IMR-90 (cell line): ENCODE data around the gene MGAT5. TPM values are rescaled to one million over a fixed set of nuclear protein-coding genes. Genes with fewer than 3 reads are reported as not detected.

Source experiments
- ATAC-seq: fragments of 200-7000 bp; cut with Tn5 transposase; 2 replicates; pipeline ENCODE4 v1.9.1; 2020; ENCODE audit warnings: low read depth, mild to moderate bottlenecking, moderate library complexity
- BruUV-seq: library from RNA; stranded (reverse); fragments of 400-500 nt; replicated peaks from 2 replicates; lab custom pipeline; 2021; lab: Mats Ljungman, UMichigan
- CTCF ChIA-PET: fragments of 300-600 bp; formaldehyde crosslinking; extraction: SDS; loops from one replicate; lab custom pipeline; 2021; ENCODE audit warnings: antibody characterized with exemption; lab: Yijun Ruan, JAX
- POLR2A ChIA-PET: fragments of 300-600 bp; sonication (Branson Sonifier 250); formaldehyde crosslinking; loops from one replicate; lab custom pipeline; 2022; ENCODE audit warnings: antibody characterized with exemption; ENCODE audit not compliant: unreplicated experiment; lab: Charles Lee
- DNase-seq: peaks from one replicate; pipeline ENCODE4 v3.0.0; 2013
- H2AFZ ChIP-seq: replicated peaks from 2 replicates; pipeline ENCODE3; 2013; ENCODE audit warnings: low read length, mild to moderate bottlenecking; ENCODE audit not compliant: poor library complexity
- H2AK5ac ChIP-seq: 2 replicates; pipeline ENCODE4 v1.6.1; 2013; ENCODE audit warnings: low read depth, low read length, inconsistent platforms
- H2AK9ac ChIP-seq: replicated peaks from 2 replicates; pipeline ENCODE3; 2013; ENCODE audit warnings: mild to moderate bottlenecking, low read depth, low read length, moderate library complexity; ENCODE audit not compliant: poor library complexity
- H2BK120ac ChIP-seq: 2 replicates; pipeline ENCODE4 v1.6.1; 2013; ENCODE audit warnings: low read depth, low read length, inconsistent platforms
- H2BK15ac ChIP-seq: 3 replicates; pipeline ENCODE4 v1.6.1; 2013; ENCODE audit warnings: low read depth, low read length, inconsistent platforms
- H2BK20ac ChIP-seq: 2 replicates; pipeline ENCODE4 v1.6.1; 2013; ENCODE audit warnings: low read depth, mild to moderate bottlenecking, inconsistent platforms, low read length, moderate library complexity
- H2BK5ac ChIP-seq: 2 replicates; pipeline ENCODE4 v1.6.1; 2013; ENCODE audit warnings: mild to moderate bottlenecking, low read depth, low read length, inconsistent platforms; ENCODE audit not compliant: poor library complexity, severe bottlenecking
- H3K14ac ChIP-seq: replicated peaks from 2 replicates; pipeline ENCODE4 v1.6.1; 2013; ENCODE audit warnings: low read depth, low read length, inconsistent platforms
- H3K18ac ChIP-seq: 2 replicates; pipeline ENCODE4 v1.6.1; 2013; ENCODE audit warnings: low read depth, low read length, control low read depth
- H3K23ac ChIP-seq: 2 replicates; pipeline ENCODE4 v1.6.1; 2013; ENCODE audit warnings: low read depth, low read length, inconsistent platforms
- H3K27ac ChIP-seq: 2 replicates; pipeline ENCODE4 v1.5.1; 2013; ENCODE audit warnings: mild to moderate bottlenecking, control low read depth, low read length; ENCODE audit not compliant: insufficient read depth
- H3K27me3 ChIP-seq: 2 replicates; pipeline ENCODE4 v1.6.1; 2013; ENCODE audit warnings: low read length; ENCODE audit not compliant: control insufficient read depth, insufficient read depth
- H3K36me3 ChIP-seq: 2 replicates; pipeline ENCODE4 v1.6.1; 2013; ENCODE audit warnings: low read length, mixed read lengths; ENCODE audit not compliant: control insufficient read depth, insufficient read depth
- H3K4ac ChIP-seq: 2 replicates; pipeline ENCODE4 v1.6.1; 2013; ENCODE audit warnings: low read depth, low read length, inconsistent platforms
- H3K4me1 ChIP-seq: 2 replicates; pipeline ENCODE4 v1.6.1; 2013; ENCODE audit warnings: low read length, mixed read lengths; ENCODE audit not compliant: control insufficient read depth, insufficient read depth
- H3K4me2 ChIP-seq: 2 replicates; pipeline ENCODE4 v1.6.1; 2013; ENCODE audit warnings: low read depth, mild to moderate bottlenecking, control low read depth, low read length, moderate library complexity
- H3K4me3 ChIP-seq: 2 replicates; pipeline ENCODE4 v1.5.1; 2013; ENCODE audit warnings: low read depth, mild to moderate bottlenecking, control low read depth, low read length, moderate library complexity; ENCODE audit not compliant: insufficient read depth
- H3K56ac ChIP-seq: 2 replicates; pipeline ENCODE4 v1.6.1; 2013; ENCODE audit warnings: low read length, inconsistent platforms; ENCODE audit not compliant: insufficient read depth; ENCODE audit errors: extremely low read depth
- H3K79me1 ChIP-seq, 2 experiments: 2 replicates each; pipeline ENCODE4 v1.6.1; 2013; ENCODE audit warnings: low read length in 2 of 2, inconsistent platforms in 1 of 2, low read depth in 1 of 2
- H3K9ac ChIP-seq: 2 replicates; pipeline ENCODE4 v1.6.1; 2013; ENCODE audit warnings: low read depth, low read length, control low read depth
- H3K9me1 ChIP-seq: 2 replicates; pipeline ENCODE4 v1.6.1; 2013; ENCODE audit warnings: low read length, inconsistent platforms; ENCODE audit not compliant: insufficient read depth
- H3K9me3 ChIP-seq: 2 replicates; pipeline ENCODE4 v1.6.1; 2013; ENCODE audit warnings: low read length; ENCODE audit not compliant: control insufficient read depth, insufficient read depth
- H4K20me1 ChIP-seq: 2 replicates; pipeline ENCODE4 v1.6.1; 2013; ENCODE audit warnings: low read length, inconsistent platforms; ENCODE audit not compliant: insufficient read depth
- H4K5ac ChIP-seq: 2 replicates; pipeline ENCODE4 v1.6.1; 2013; ENCODE audit warnings: mild to moderate bottlenecking, low read depth, low read length, control low read depth
- H4K8ac ChIP-seq, 2 experiments: 2 replicates each; pipeline ENCODE4 v1.6.1; 2013; ENCODE audit warnings: low read depth in 2 of 2, low read length in 2 of 2, control low read depth in 1 of 2, inconsistent platforms in 1 of 2
- H4K91ac ChIP-seq: 2 replicates; pipeline ENCODE4 v1.6.1; 2013; ENCODE audit warnings: low read depth, low read length, inconsistent platforms; ENCODE audit not compliant: insufficient read depth
- BHLHE40 ChIP-seq: fragments of 150-350 bp; IDR thresholded peaks from 2 replicates; pipeline ENCODE4 v1.6.1; 2016; ENCODE audit warnings: mild to moderate bottlenecking, low read depth, low read length
- CEBPB ChIP-seq: IDR thresholded peaks from 2 replicates; pipeline ENCODE4 v1.6.1; 2012; ENCODE audit warnings: low read depth, low read length, improper control_type of control experiment
- CHD1 ChIP-seq: IDR thresholded peaks from 2 replicates; pipeline ENCODE4 v1.6.1; 2012; ENCODE audit warnings: low read depth, low read length, improper control_type of control experiment
- FOS ChIP-seq: fragments of 150-350 bp; IDR thresholded peaks from 2 replicates; pipeline ENCODE4 v1.6.1; 2016; ENCODE audit warnings: low read depth, low read length
- MAFK ChIP-seq: IDR thresholded peaks from 2 replicates; pipeline ENCODE4 v1.6.1; 2012; ENCODE audit warnings: low read depth, low read length, improper control_type of control experiment
- MAZ ChIP-seq: IDR thresholded peaks from 2 replicates; pipeline ENCODE4 v1.6.1; 2012; ENCODE audit warnings: low read depth, mild to moderate bottlenecking, low read length, improper control_type of control experiment, moderate library complexity, borderline replicate concordance
- MXI1 ChIP-seq: IDR thresholded peaks from 2 replicates; pipeline ENCODE4 v1.6.1; 2012; ENCODE audit warnings: low read depth, mild to moderate bottlenecking, low read length, moderate library complexity, borderline replicate concordance
- NFE2L2 ChIP-seq: fragments of 150-350 bp; IDR thresholded peaks from 2 replicates; pipeline ENCODE4 v1.6.1; 2016; ENCODE audit warnings: low read depth, mild to moderate bottlenecking, low read length
- POLR2A ChIP-seq: IDR thresholded peaks from 2 replicates; pipeline ENCODE4 v1.6.1; 2012; ENCODE audit warnings: mild to moderate bottlenecking, low read depth, low read length
- RAD21 ChIP-seq: IDR thresholded peaks from 2 replicates; pipeline ENCODE4 v1.6.1; 2012; ENCODE audit warnings: low read length, improper control_type of control experiment
- RCOR1 ChIP-seq: IDR thresholded peaks from 2 replicates; pipeline ENCODE4 v1.6.1; 2012; ENCODE audit warnings: mild to moderate bottlenecking, low read length, improper control_type of control experiment; ENCODE audit not compliant: insufficient replicate concordance
- RFX5 ChIP-seq: IDR thresholded peaks from 2 replicates; pipeline ENCODE4 v1.8.0; 2012; ENCODE audit warnings: low read depth, mild to moderate bottlenecking, low read length, moderate library complexity
- SMC3 ChIP-seq: fragments of 150-350 bp; IDR thresholded peaks from 2 replicates; pipeline ENCODE4 v1.6.1; 2016; ENCODE audit warnings: low read depth, mild to moderate bottlenecking, antibody characterized with exemption, low read length, moderate library complexity
- WGBS, 2 experiments: methylation state at CpG; one replicate each; pipeline versions ENCODE4 v1.1.5 to v1.1.7; 2013; ENCODE audit warnings: missing lambda C conversion rate in 2 of 2; ENCODE audit not compliant: insufficient read length in 1 of 2; ENCODE audit errors: extremely low coverage in 2 of 2; 5-methylcytosine and 5-hydroxymethylcytosine counted together
- dilution Hi-C: fragments of 300-500 bp; cut with HindIII; formaldehyde crosslinking; loops from one replicate; pipeline ENCODE4 v1.14.3; 2018; ENCODE audit warnings: low sequenced_read_pairs; ENCODE audit not compliant: unreplicated experiment
- in situ Hi-C: fragments of 300-500 bp; cut with MboI; formaldehyde crosslinking; loops from 3 replicates; pipeline ENCODE4 v1.14.3; 2019; ENCODE audit warnings: low sequenced_read_pairs, inconsistent platforms, mixed read lengths
- intact Hi-C: fragments of 100-400 bp; cut with micrococcal nuclease; formaldehyde crosslinking; loops from 2 replicates; pipeline ENCODE4 v1.10.0; 2022
- polyA plus RNA-seq, 3 experiments: library from polyadenylated mRNA; depleted of rRNA; stranded (reverse); fragments of >200 nt; gene quantifications; 2 replicates each; pipeline ENCODE4 v1.2.3, GENCODE V29; 2012; ENCODE audit warnings: low replicate concordance in 1 of 3
- total RNA-seq: library from RNA; depleted of rRNA; stranded (reverse); fragments of >200 nt; gene quantifications from 2 replicates; pipeline ENCODE4 v1.2.3, GENCODE V29; 2012
- TF ChIP-seq, protein P1 (sequence below): fragments of 150-350 bp; IDR thresholded peaks from 2 replicates; pipeline ENCODE4 v1.6.1; 2017; ENCODE audit warnings: mild to moderate bottlenecking, antibody characterized with exemption, low read length, low read depth
- TF ChIP-seq, protein P2 (sequence below): fragments of 150-350 bp; IDR thresholded peaks from 2 replicates; pipeline ENCODE4 v1.6.1; 2016; ENCODE audit warnings: low read depth, mild to moderate bottlenecking, low read length, moderate library complexity, borderline replicate concordance
- TF ChIP-seq, protein P3 (sequence below): conservative IDR thresholded peaks from 2 replicates; pipeline ENCODE4 v1.5.1; 2012; ENCODE audit warnings: mild to moderate bottlenecking, low read depth, low read length, improper control_type of control experiment

The MGAT5 gene
- total and polyA plus RNA-seq, 2 of the 4 experiments (the other 2 are of a cell fraction) = 22.9 to 59.9 TPM

DNA sequence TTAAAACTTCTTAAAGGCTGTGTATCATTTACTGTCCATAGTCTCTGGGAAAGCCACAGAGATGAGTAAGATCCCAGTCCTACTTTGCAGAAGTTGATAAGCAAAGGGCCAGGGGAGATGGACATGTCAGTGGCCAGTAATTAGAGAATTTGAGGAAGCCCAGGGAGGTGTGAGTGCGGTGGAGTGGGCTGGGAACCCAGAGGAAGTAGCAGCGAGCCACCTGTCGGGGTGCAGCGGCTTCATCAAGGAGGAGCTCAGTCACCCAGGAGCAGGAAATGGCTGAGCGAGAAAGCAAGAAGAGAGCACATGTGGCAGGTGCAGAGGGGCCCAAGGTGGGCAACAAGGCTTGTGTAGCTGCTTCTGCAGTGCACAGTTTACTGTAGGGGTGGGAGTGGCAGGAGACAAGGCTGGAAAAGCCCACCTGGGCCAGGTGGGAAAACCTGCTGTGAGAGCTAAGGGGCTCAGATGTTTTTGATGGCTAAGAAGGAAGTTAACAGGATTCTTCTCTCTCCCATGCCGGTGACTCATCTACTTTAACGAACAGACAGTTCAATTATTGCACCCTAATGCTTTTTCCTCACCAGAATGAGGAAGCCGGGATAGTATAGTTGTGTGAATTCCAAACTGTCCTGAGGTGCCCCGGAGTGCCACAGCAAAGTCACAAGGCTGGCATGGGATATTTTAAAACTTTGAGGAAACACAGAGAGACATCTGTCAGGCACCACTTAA, 34.8 kb upstream of the MGAT5 start:
- H3K4ac ChIP-seq = no peak overlapping the region
- no peak overlapping the region for H3K4me2 ChIP-seq
- ChIA-PET CTCF (no interaction called here), POLR2A (no interaction called here)
- no peak overlapping the region for H4K91ac ChIP-seq
- H3K23ac ChIP-seq = no peak overlapping the region
- no peak for ATAC-seq
- H3K4me3 ChIP-seq = no peak overlapping the region
- peaks cover 2% of the 10 kb centered on the region; the same call in 1 of the 2 replicates for H3K36me3 ChIP-seq
- no peak overlapping the region for H2BK15ac ChIP-seq
- no peak overlapping the region for H2AK5ac ChIP-seq
- H3K27me3 ChIP-seq = no peaks in the 10 kb centered on the region
- no peak overlapping the region for H3K18ac ChIP-seq
- no peak overlapping the region for H2BK20ac ChIP-seq
- in situ Hi-C loops (no loop called here), intact Hi-C loops (no loop called here), dilution Hi-C loops (no loop called here)
- DNase-seq = no peak
- no peak overlapping the region for H2BK5ac ChIP-seq
- H3K56ac ChIP-seq = no peak overlapping the region
- no peak overlapping the region for H3K27ac ChIP-seq
- peaks cover 7% of the 10 kb centered on the region for H3K9me1 ChIP-seq
- peaks cover 51 to 65% of the 10 kb centered on the region in 2 experiments for H3K79me1 ChIP-seq
- H3K4me1 ChIP-seq = peaks cover 18% of the 10 kb centered on the region
- no peaks in the 10 kb centered on the region for H3K9me3 ChIP-seq
- no TSS peak for BruUV-seq
- peaks cover 59% of the 10 kb centered on the region for H4K20me1 ChIP-seq
- no peak overlapping the region for H2AK9ac ChIP-seq
- H3K14ac ChIP-seq = 0 out of 2 replicates have a peak overlapping the region, but pooled peaks have one; percentile 4
- H4K5ac ChIP-seq = no peak overlapping the region
- 100% methylated on average over 4 of the region's 9 CpGs; no CpG with 5 or more reads in 1 of the 2 experiments for WGBS, 2 experiments
- no peak overlapping the region for H2AFZ ChIP-seq
- H4K8ac ChIP-seq = no peak overlapping the region
- TF ChIP-seq RFX5 (no peak), CHD1 (no peak), RCOR1 (no peak), CEBPB (no peak), FOS (no peak), MAZ (no peak), MAFK (no peak), MXI1 (no peak), NFE2L2 (no peak), SMC3 (no peak), BHLHE40 (no peak), RAD21 (no peak), POLR2A (no peak)
- TF ChIP-seq, protein P1, sequence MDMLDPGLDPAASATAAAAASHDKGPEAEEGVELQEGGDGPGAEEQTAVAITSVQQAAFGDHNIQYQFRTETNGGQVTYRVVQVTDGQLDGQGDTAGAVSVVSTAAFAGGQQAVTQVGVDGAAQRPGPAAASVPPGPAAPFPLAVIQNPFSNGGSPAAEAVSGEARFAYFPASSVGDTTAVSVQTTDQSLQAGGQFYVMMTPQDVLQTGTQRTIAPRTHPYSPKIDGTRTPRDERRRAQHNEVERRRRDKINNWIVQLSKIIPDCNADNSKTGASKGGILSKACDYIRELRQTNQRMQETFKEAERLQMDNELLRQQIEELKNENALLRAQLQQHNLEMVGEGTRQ = no peak
- TF ChIP-seq, protein P2, sequence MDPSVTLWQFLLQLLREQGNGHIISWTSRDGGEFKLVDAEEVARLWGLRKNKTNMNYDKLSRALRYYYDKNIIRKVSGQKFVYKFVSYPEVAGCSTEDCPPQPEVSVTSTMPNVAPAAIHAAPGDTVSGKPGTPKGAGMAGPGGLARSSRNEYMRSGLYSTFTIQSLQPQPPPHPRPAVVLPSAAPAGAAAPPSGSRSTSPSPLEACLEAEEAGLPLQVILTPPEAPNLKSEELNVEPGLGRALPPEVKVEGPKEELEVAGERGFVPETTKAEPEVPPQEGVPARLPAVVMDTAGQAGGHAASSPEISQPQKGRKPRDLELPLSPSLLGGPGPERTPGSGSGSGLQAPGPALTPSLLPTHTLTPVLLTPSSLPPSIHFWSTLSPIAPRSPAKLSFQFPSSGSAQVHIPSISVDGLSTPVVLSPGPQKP = no peak
- TF ChIP-seq, protein P3, sequence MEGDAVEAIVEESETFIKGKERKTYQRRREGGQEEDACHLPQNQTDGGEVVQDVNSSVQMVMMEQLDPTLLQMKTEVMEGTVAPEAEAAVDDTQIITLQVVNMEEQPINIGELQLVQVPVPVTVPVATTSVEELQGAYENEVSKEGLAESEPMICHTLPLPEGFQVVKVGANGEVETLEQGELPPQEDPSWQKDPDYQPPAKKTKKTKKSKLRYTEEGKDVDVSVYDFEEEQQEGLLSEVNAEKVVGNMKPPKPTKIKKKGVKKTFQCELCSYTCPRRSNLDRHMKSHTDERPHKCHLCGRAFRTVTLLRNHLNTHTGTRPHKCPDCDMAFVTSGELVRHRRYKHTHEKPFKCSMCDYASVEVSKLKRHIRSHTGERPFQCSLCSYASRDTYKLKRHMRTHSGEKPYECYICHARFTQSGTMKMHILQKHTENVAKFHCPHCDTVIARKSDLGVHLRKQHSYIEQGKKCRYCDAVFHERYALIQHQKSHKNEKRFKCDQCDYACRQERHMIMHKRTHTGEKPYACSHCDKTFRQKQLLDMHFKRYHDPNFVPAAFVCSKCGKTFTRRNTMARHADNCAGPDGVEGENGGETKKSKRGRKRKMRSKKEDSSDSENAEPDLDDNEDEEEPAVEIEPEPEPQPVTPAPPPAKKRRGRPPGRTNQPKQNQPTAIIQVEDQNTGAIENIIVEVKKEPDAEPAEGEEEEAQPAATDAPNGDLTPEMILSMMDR = no peak
- H2BK120ac ChIP-seq = no peak overlapping the region
- H3K9ac ChIP-seq = no peak overlapping the region
